AG10803 (cell line): ENCODE results near the gene TMEM126A.
A peak's percentile ranks its signal among the peaks of the same experiment; 100 is the strongest.

Experiments
- DNase-seq: peaks from one replicate; pipeline ENCODE4 v3.0.0; 2010; ENCODE audit warnings: low read depth
- H3K4me3 ChIP-seq: 2 replicates; pipeline ENCODE4 v1.5.1; 2011; ENCODE audit warnings: mild to moderate bottlenecking, low read length, control low read depth
- TF ChIP-seq, protein P1 (sequence below): conservative IDR thresholded peaks from 2 replicates; pipeline ENCODE4 v1.5.1; 2011; ENCODE audit warnings: mild to moderate bottlenecking, low read length, control low read depth, inconsistent platforms

TMEM126A gene

DNA sequence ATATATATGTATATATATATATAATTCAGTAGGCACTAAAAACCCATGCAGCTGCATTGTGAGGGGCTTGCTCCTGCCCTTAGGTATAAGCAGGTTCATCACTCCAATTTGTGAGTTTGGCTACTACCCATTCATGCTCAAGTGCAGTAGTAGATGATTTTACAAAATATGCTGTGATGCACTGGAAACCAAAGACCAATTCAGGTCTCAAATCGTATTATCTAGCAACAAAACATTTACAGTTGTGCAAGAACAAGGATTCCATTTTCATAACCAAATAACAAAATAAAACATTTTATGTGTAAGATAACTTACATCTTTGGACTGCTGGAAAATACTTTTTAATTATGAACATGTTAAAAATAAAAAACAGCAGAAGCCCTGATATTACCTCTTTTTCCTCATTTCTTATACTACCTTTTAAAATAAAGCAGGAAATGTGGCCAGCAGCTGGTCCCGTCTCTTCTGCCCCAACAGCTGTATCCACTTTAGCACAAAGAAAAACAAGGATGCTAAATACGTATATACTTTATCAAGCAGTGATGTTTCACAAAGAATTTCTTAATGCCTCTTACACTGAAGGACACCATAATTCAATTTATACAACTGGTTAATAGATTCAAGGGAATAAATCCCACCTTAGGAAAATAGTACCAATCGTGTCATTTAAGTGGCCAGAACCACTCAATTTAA is 14.4 kb downstream of the TMEM126A start:
- H3K4me3 ChIP-seq, result peak overlapping the region; percentile 78
- TF ChIP-seq, protein P1, sequence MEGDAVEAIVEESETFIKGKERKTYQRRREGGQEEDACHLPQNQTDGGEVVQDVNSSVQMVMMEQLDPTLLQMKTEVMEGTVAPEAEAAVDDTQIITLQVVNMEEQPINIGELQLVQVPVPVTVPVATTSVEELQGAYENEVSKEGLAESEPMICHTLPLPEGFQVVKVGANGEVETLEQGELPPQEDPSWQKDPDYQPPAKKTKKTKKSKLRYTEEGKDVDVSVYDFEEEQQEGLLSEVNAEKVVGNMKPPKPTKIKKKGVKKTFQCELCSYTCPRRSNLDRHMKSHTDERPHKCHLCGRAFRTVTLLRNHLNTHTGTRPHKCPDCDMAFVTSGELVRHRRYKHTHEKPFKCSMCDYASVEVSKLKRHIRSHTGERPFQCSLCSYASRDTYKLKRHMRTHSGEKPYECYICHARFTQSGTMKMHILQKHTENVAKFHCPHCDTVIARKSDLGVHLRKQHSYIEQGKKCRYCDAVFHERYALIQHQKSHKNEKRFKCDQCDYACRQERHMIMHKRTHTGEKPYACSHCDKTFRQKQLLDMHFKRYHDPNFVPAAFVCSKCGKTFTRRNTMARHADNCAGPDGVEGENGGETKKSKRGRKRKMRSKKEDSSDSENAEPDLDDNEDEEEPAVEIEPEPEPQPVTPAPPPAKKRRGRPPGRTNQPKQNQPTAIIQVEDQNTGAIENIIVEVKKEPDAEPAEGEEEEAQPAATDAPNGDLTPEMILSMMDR, result no peak
- peak; percentile 55 for DNase-seq

DNA sequence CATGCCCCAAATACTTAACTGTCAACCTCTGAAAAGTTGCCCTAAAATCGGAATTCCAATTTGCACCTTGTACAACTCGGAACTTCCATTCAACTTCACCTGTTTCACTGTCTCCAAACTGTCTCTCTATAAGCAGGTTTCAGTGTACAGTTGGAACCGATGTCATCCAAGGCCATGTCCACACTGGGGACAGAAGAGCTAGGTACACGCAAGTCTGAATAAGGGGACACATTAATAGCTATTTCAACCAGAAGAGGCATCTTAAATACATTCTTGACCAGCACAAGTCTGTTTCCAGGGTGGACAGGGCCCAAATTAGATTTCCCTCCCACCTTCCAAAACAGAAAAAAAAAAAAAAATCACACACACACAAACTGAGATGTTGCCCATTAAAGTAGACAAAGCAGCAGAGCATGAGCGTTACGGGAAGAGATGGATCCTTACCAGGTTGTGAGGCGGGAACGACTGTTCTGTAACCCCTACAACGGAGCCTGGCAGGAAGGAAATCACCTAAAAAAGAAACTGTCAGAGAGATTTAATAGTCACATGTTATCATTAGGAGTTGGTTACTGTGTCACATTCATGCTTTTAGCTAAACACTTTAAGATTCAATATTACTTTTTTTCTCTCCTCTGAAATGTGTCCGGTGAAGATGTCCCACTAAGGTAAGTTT is 15.4 kb downstream of the TMEM126A start:
- TF ChIP-seq, protein P1, result no peak
- H3K4me3 ChIP-seq, result peak overlapping the region; percentile 78
- DNase-seq, result no peak

DNA sequence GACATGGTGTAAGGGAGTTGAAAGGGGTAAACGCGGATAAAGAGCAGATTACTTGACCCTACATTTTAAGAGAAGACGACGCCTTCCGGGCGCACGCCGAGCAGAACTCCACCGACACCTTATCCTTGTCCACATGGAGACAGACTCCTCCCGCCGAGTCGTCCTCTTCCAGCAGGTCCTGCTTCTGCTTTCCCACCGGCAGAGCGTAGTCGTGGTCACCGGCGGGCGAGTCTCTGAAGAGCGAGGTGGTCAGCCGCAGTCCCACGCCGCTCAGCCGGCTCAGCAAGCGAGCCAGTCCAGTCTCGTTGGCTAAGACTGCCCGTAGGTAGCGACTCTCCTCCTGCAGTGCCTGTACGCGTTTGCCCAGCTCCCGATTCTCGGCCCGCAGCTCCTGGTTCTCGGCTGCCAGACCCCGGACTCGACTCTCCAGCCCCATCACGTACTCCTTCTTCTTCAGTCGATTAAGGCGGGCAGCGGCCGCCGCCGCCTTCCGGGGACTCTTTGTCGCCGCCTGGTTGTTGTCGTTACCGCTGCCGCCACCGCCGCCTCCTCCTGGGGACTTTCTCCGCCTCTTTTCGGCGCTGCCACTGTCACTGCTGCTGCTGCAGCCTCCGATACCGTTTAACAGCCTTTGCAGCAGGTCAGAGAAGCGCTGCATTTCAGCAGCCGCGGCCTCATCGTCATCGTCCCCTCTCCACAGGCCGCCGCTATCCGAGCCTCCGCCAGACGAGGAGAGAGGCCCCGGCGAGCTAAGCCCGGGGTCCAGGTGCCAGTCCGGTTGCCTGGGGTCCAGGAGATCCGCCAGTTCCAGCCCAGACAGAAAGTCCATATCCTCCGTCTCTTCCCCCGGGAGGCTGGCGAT is 16.2 kb downstream of the TMEM126A start:
- TF ChIP-seq, protein P1, result peak; percentile 49
- H3K4me3 ChIP-seq, result peak overlapping the region; percentile 78
- peak; percentile 61 for DNase-seq

DNA sequence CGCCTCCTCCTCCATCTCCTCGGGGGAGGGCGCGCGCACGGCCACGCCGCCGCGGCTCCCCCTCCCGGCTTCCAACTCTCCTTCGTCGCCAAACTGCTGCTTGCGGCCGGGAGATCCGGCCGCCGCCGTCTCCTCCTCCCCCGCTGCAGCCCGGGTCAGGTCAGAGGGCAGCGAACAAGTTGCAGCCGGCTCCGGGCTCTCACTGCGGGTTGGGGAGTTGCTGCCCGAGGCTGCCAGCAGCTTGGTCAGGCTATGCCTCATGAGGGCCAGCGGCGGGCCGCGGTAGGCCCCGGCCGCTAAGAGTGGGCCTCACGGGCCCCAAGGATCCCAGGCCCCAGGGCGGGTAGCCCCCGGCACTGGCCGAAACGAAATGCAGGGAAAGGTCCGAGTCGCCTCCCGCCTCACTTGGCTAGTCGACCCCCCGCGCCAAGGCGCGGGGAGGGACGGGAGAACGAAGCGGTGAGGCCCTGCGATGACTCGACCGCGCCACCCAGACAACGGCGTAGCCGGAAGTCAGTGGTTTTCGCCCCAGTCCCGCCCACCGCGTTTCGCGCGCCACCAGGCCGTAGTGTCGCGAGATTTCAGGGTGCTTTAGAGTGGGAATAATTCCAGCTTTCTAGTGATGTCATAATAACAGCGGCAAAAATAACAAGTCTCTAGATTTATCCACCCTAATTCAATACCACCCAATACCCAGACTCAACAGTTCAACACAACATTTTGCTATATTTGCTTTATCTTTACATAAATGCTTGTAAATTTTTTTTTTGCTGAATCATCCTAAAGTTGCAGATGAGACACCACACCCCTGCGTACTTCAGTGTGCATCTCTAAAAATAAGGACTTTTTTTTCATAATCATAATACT is 17.1 kb downstream of the TMEM126A start, which contains the start of gene CREBZF:
Gene CREBZF (minus strand): TSS at position 515 of the 867 bp plus-strand sequence. CDS start 254 bp downstream, at position 261.
- TF ChIP-seq, protein P1, result no peak
- DNase-seq, result peak; percentile 93

DNA sequence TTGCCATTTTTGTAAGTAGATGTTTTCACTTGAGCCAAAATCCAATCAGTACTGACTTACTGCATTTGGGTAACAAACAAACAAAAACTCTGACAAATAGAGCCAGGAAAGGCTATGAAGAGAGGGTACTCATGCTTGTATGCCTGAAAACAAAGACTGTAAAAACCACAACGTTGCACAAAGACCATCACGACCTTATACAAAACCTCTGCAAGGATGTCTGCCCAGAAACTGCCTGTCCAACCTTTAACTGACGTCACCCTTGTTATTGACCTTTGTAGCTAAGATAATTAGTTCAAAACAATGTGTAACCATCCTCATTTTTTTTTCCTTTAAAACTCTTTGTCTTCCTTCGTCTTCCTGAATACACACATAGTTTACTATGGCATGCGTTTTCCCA is 18.0 kb downstream of the TMEM126A start:
- TF ChIP-seq, protein P1, result no peak
- no peak overlapping the region for H3K4me3 ChIP-seq

More for the DNA sequence above, 17.1 kb downstream of the TMEM126A start, which contains the start of gene CREBZF:
- H3K4me3 ChIP-seq, result peak within 1 kb of the TSS; percentile 78

DNA sequence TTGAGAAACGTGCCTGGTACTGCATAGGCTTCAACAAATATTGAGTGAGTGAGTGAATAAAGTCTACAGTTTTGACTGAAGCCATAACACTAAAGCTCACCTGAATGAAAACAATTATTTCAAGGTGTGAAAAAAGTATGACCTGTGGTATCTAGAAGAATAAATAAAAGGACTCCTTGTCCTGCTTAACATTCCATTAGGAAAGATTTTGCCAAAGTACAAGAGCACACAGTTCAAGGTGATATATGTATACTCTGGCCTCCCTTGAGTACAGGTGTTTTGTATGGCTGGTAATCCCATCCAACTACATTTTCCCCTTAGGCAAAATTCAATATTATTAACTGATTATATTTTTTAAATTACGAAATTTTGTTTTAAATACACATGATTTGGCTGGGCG is 18.9 kb downstream of the TMEM126A start:
- TF ChIP-seq, protein P1, result no peak
- H3K4me3 ChIP-seq, result no peak overlapping the region
- no peak for DNase-seq

More for the DNA sequence above, 18.0 kb downstream of the TMEM126A start:
- no peak for DNase-seq
